Stimulated activated CD4-positive, alpha-beta T cell treated with anti-CD3 and anti-CD28 coated beads, Interleukin-4, amount 100 ng/mL, for 1 hour (primary cell): ENCODE measurements around the gene ZNF346.
"Not testable (repeated sequence)": the region's sequence is repeated elsewhere in the genome, so short reads cannot be mapped to it uniquely, and the experiment has no call there.

ENCODE experiments used
- DNase-seq: peaks from one replicate; pipeline ENCODE4 v3.0.0-alpha.2; 2020

ZNF346 gene

DNA sequence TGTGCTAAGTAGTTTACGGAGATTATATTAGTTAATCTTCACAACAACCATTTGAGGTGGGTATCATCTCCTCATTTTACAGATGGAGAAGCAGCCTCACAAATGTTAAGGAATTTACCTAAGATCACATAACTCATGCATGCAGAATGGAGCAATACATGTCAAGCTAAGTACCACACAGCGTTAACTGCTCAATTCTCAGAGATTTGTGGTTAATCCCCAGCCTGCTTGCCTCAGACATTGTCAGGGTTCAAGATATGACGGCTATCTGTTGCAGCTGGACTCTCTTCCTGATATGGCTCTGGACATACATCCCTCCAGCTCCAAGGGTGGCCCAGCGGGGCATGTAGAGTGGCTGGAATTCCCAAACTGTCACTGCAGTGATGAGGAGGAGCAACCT is 7.3 kb upstream of the ZNF346 start:
- DNase-seq = no peak

GRCh38 chr5:177018341-177018740 is 4.2 kb upstream of the ZNF346 start:
- DNase-seq = no peak

DNA sequence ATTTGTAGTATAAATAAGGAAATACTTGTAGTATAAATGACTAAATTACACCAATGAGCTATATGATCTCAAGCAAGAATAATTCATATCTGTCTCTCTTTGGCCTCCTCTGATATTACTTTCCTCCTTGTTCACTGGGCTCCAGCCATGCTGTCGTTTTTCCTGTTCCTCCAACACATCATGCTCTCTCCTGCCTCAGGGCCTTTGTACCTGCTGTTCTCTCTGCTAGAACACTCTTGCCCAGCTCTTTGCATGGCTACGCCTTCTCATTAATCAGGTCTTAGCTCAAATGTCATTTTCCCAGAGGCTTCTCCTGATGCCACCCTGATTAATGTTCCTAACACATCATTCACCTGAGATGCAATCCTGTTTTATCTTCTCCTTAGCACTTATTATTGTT is 2.5 kb upstream of the ZNF346 start:
- DNase-seq = no peak

DNA sequence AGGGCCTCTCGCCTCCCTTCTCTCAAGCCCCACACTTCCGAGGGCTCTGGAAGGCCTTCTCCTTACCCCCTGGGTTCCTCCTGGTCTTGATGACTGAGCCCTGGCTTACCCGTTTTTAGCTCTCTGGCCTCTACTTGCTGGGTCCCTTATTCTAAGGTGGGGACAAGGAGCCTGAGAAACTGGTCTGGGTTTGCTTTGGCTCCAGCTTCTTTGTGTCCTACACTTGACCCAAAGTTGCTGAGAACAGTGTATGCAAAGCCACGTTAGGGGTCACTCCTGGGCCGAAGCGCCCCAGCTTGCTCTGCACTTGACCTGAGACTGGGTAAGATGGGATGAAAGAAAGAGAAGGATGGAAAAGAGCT is 788 bp downstream of the ZNF346 start:
- no peak for DNase-seq

DNA sequence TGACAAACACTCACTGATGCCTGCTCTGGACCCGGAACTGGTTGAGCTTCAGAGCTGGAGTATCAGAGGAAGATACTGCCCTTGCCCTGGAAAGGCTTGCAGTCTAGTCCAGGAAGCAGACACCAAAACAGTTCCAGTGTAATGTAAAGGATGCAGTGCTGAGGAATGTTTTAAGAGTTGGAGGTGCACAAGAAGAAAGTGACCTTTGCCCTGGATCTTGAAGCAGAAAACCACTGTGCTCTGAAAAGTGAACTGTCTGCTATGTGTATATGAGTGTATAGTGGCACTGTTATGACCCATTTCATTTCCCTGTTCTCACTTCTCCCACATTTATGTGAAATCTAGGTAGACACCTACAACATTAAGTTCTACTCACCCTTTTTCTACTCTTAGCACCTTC is 2.1 kb downstream of the ZNF346 start:
- DNase-seq = no peak

GRCh38 chr5:177025101-177025601 is 2.7 kb downstream of the ZNF346 start:
- DNase-seq = no peak

DNA sequence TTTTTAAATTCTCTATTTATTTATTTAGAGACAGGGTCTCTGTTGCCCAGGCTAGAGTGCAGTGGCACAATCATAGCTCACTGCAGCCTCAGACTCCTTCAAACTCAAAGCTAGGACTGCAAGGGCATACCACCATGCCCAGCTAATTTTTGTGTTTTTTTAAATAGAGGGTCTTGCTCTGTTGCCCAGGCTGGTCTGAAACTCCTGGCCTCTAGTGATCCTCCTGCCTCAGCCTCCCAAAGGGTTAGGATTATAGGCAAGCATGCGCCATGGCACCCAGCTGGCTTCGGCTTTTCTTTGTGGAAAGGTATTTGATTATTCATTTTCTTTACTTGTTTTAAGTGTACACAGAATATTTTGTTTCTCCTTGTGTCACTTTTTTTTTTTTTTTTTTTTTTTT is 5.2 kb downstream of the ZNF346 start:
- DNase-seq = no peak

- no peak for DNase-seq
These were observed 7.0 kb downstream of the ZNF346 start for GRCh38 chr5:177029498-177029897.

DNA sequence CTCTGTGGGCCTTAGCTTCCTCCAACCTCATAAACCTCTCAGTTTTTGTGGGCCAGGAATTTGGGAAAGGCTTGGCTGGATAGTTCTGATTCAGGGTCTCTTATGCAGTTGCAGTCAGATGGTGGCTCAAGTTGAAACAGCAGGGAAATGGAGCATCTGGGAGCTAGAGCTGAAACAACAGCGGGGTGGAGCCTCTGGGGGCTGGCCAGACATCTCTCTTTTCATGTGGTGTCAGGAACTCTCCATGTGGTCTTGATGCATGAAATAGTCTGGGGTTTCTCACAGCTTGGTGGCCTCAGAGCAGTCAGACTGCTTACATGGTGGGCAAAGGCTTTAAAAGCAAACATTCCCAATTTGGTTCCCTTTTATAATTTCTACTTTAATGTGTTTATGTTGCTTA is 13.5 kb downstream of the ZNF346 start:
- no peak for DNase-seq

DNA sequence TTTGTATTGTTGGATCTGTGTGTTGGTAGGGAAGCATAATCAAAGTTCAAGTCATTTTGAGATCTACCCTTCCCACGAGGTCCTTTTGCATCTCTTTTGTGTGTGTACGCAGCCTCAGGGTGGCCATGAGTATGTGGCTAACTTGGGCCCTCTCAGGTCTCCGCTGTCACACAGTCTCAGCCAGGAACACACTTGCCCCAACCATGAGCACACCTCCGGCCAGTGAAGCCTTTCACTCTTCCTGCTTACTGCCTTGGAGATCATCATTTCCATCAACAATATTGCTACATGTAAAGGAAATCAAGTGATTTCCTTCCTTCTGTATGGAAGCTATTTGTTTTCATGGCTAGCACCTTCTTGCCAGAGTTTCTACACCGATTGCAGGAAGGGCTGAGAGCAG is 13.9 kb downstream of the ZNF346 start:
- no peak for DNase-seq

GRCh38 chr5:177036921-177037320 is 14.4 kb downstream of the ZNF346 start:
- DNase-seq = no peak

- no peak for DNase-seq
These were observed 18.4 kb downstream of the ZNF346 start for GRCh38 chr5:177040814-177041420.

DNA sequence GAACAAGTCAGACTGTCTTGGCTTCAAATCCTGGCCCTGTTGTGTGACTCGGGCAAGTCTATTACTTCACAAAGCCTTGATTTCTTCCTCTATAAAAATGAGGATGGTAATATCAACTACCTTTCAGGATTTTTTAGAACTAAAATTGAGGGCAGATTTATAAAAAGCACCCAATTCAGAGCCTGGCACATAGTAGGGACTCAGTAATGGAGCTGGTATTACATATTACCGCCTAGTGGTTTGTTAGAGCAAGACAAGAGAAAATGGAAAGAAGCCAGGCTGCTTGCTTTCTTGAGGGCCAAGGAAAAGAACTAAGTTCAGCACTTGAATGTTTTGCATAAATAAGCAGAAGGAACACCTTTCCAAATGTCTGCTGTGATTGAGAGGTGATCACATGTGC is 19.4 kb downstream of the ZNF346 start:
- no peak for DNase-seq

- no peak for DNase-seq
These were observed 20.6 kb downstream of the ZNF346 start for GRCh38 chr5:177043114-177043513.

DNA sequence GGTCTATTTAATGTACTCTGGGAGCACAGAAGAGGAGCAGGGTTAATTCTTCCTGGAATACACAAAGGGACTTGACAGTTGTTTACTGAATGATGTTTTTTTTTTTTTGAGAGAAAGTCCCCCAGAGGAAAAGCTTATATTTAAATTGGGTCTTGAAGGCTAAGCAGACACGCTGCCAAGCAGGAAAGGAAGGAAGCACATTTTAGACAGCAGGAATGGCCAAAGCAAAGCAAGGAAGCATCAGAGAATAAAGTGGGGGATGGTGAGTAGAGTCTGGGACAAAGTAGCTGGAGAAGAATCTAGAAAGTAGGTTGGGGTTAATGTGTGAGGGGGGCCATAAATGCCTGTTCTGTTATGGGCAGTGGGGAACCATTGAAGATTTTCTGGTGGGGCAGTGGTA is 21.5 kb downstream of the ZNF346 start:
- DNase-seq = no peak

DNA sequence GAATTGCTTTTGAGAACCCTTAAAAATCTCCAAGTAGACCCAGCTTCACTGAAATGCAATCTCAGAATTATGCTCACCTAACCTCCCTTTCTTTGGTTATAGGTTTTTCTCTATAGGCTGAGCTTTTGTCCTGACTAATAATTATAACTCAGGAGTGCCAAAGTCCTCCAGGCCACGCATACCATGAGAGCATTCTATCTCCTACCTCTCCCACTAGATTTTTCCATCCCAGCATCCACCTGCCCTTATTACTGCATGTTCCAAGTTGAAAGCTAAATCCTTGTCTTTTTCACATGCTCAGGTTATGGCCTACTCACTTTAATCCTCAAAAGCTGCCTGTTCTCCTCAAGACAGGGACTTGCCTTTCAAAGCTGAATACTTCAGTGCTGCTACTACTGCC is 22.1 kb downstream of the ZNF346 start:
- no peak for DNase-seq

DNA sequence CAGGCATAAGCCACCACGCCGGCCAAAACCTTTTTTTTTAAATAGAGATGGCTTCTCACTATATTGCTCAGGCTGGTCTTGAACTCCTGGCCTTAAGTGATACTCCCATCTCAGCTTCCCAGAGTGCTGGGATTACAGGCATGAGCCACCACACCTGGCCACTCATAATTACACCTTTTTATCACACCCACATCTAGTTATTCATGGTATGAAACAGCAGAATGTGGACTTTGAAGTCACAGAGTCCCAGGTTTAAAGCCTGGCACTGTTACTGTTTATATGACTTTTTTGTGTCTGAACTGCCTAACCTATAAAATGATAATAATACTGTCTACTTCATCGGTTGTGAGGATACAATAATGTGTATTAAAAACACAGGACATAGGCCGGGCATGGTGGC is 23.1 kb downstream of the ZNF346 start:
- no peak for DNase-seq

GRCh38 chr5:177048531-177048930 is 26.0 kb downstream of the ZNF346 start:
- not testable (repeated sequence) for DNase-seq

DNA sequence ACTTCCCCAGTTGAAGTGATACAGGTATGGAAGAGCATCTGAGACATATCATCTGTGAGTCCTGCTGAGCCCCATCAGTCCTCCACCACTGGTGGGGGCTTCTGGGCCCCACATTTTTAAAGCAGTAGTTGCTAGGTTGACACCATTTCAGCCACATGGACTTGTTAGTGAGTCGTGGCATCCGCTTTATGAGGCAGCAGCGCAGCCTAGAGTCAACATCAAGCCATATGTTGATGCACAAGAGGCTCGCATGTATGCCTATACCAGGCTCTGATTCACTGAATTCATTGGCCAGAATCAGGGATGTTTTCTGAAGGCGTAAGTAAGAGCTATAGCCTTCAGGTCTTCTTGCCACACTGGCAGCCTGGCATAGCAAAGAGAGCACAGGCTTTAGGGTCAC is 26.8 kb downstream of the ZNF346 start:
- no peak for DNase-seq

DNA sequence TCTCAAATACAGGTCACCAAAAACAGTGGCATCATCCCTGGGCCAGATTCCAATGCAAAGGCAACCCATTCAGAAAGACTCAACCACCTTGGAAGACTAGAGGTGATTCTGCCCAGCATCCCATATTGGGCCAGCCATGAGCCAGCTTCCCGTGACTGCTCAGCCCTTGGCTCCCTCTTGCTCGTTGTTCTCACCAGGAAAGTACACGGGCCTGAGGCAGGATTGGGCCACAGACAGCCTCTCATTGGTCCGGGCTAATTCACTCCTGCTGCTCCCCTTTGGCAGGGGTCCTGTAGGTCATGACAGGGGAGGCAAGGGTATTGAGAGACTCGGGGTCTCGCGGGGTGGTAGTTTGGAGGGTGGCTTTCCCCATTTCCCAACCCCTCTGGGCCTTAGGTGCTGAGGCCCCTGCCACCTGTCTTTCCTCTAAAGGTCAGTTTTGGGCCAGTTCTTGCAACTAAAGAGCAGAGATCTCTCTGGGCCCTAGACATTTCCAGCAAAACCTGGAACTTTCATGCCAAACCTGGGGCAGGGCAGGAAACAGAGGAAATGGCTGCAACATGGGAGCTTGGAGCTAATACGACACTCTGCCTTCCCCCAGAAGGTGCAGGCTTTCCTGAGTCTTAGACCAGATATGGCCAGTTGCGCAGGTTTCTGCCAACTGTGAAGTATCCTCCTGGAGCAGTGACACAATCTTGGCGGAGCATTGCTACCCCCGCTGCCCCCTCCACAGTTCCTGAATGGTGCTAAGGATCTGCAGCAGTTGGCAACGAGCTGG is 42.2 kb downstream of the ZNF346 start:
- DNase-seq = no peak

DNA sequence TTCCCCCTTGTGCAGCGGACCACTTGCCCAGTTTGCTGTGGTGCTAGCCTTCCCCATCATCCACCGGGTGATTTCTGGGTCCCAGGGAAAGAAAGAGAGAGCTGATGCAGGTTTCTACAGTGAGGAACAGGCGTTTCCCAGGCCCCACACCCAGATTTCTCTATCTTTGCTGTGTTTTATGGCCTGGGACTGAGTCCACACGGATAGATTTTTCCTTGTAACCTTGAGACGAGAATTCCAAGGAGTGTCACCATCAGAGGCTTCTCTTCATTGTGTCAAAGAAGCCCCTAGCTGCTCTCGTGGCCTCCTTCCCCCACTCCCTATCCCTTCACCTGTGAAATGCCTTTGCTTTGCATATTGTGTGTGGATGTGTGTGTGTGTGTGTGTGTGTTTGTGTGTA is 43.0 kb downstream of the ZNF346 start:
- no peak for DNase-seq

DNA sequence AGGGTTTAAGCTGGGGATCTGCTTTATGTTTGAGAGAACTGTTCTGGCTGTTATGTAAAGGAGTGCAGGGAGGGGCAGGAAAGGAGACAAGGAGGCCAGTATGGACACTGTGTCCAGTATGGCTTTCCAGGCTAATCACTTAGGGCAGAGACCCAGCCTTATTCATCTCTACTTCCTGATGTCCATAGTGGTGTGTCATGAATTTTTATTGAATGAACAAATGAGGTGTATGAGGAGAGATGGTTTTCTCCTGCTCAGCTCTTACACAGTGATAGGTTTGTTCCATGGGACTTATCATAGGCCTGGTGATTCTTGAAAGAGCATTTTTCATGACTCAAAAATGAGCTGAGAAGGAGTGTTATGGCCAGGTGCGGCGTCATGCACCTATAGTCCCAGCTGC is 43.7 kb downstream of the ZNF346 start:
- no peak for DNase-seq

GRCh38 chr5:177067503-177067902 is 45.0 kb downstream of the ZNF346 start:
- DNase-seq = no peak

DNA sequence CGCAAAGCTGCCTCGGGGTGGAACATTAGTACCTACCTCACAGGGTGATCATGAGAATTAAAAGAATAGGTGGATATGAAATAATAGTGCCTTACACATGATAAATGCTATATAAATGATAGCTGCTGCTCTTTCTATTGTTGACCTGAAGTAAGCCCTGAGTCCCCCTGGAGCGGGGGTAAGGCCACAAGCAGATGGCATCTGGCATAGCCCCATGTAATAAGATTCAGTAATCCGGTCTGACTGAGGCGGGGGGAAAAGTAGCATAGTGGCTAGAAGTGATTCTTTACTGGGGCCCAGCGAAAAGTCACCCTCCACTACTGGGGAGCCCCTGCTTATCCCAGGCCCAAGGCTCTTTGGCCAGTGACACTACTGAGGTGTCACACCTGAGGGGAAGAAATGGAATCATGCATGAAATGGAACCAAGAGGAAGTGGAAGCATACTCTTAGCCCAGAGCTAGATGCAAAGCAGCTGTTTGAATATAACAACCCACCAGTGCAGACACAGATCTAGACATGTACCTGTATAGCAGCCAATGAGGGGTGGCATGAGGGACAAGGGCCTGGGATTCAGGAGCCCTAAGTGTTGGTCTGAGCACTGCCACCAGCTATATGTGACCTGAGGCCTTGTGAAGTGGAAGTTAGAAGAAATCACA is 48.2 kb downstream of the ZNF346 start:
- no peak for DNase-seq
